H9 (cell line): ENCODE data around the gene IQCM. TPM values are rescaled to one million over a fixed set of nuclear protein-coding genes. Genes with fewer than 3 reads are reported as not detected.

Experiments used
- DNase-seq: peaks from one replicate; pipeline ENCODE4 v3.0.0-alpha.2; 2017
- H2AFZ ChIP-seq: one replicate; pipeline ENCODE4 v1.6.1; 2013; ENCODE audit warnings: mild to moderate bottlenecking, low read length, control low read depth, moderate library complexity
- H2AK5ac ChIP-seq: 2 replicates; pipeline ENCODE4 v1.6.1; 2013; ENCODE audit warnings: low read length, control low read depth, mixed read lengths; ENCODE audit not compliant: insufficient read length
- H2BK120ac ChIP-seq: one replicate; pipeline ENCODE4 v1.6.1; 2013; ENCODE audit warnings: low read depth, mild to moderate bottlenecking, low read length, control low read depth, inconsistent platforms; ENCODE audit not compliant: poor library complexity, severe bottlenecking
- H2BK12ac ChIP-seq: 2 replicates; pipeline ENCODE4 v1.6.1; 2013; ENCODE audit warnings: low read length, control low read depth, mixed read lengths, low read depth; ENCODE audit not compliant: insufficient read length
- H2BK15ac ChIP-seq: 2 replicates; pipeline ENCODE4 v1.6.1; 2013; ENCODE audit warnings: low read depth, low read length, control low read depth
- H2BK20ac ChIP-seq: one replicate; pipeline ENCODE4 v1.6.1; 2013; ENCODE audit warnings: low read depth, mild to moderate bottlenecking, low read length, control low read depth, inconsistent platforms; ENCODE audit not compliant: poor library complexity, severe bottlenecking
- H2BK5ac ChIP-seq: 2 replicates; pipeline ENCODE4 v1.6.1; 2013; ENCODE audit warnings: low read length, control low read depth, mixed read lengths; ENCODE audit not compliant: insufficient read length
- H3K14ac ChIP-seq: 2 replicates; pipeline ENCODE4 v1.6.1; 2013; ENCODE audit warnings: low read length, control low read depth; ENCODE audit not compliant: insufficient read depth
- H3K18ac ChIP-seq: 2 replicates; pipeline ENCODE4 v1.6.1; 2013; ENCODE audit warnings: low read depth, mild to moderate bottlenecking, mixed read lengths, low read length, control low read depth; ENCODE audit not compliant: insufficient read length
- H3K23ac ChIP-seq: 2 replicates; pipeline ENCODE4 v1.6.1; 2013; ENCODE audit warnings: low read length, control low read depth, mixed read lengths, low read depth; ENCODE audit not compliant: insufficient read length
- H3K23me2 ChIP-seq: 2 replicates; pipeline ENCODE4 v1.6.1; 2013; ENCODE audit warnings: low read depth, mild to moderate bottlenecking, mixed read lengths, low read length, control low read depth; ENCODE audit not compliant: insufficient read length, poor library complexity, severe bottlenecking
- H3K27ac ChIP-seq: 2 replicates; pipeline ENCODE4 v1.5.1; 2013; ENCODE audit warnings: low read length, control low read depth, mixed read lengths, low read depth; ENCODE audit not compliant: insufficient read length
- H3K27me3 ChIP-seq: 2 replicates; pipeline ENCODE4 v1.6.1; 2013; ENCODE audit warnings: low read length, control low read depth, inconsistent platforms; ENCODE audit not compliant: insufficient read depth
- H3K4ac ChIP-seq: 2 replicates; pipeline ENCODE4 v1.6.1; 2013; ENCODE audit warnings: low read depth, mild to moderate bottlenecking, control low read depth, inconsistent platforms, low read length, moderate library complexity
- H3K4me1 ChIP-seq: 2 replicates; pipeline ENCODE4 v1.6.1; 2013; ENCODE audit warnings: low read length, control low read depth, inconsistent platforms; ENCODE audit not compliant: insufficient read depth
- H3K4me2 ChIP-seq: 2 replicates; pipeline ENCODE4 v1.6.1; 2013; ENCODE audit warnings: low read length, control low read depth, mixed read lengths; ENCODE audit not compliant: insufficient read length, insufficient read depth
- H3K56ac ChIP-seq: 2 replicates; pipeline ENCODE4 v1.6.1; 2013; ENCODE audit warnings: low read depth, mild to moderate bottlenecking, mixed read lengths, low read length, control low read depth; ENCODE audit not compliant: insufficient read length
- H3K79me1 ChIP-seq: 2 replicates; pipeline ENCODE4 v1.6.1; 2013; ENCODE audit warnings: low read depth, mild to moderate bottlenecking, moderate library complexity, low read length, control low read depth, inconsistent platforms; ENCODE audit not compliant: insufficient read depth, poor library complexity, severe bottlenecking
- H3K79me2 ChIP-seq: 2 replicates; pipeline ENCODE4 v1.6.1; 2013; ENCODE audit warnings: low read length, control low read depth, inconsistent platforms; ENCODE audit not compliant: insufficient read depth
- H3K9ac ChIP-seq: 2 replicates; pipeline ENCODE4 v1.6.1; 2013; ENCODE audit warnings: low read length, control low read depth, mixed read lengths; ENCODE audit not compliant: insufficient read length; ENCODE audit errors: extremely low read depth
- H3K9me3 ChIP-seq: one replicate; pipeline ENCODE4 v1.6.1; 2013; ENCODE audit warnings: low read depth, low read length, inconsistent platforms; ENCODE audit not compliant: control insufficient read depth
- H3T11ph ChIP-seq: one replicate; pipeline ENCODE4 v1.6.1; 2013; ENCODE audit warnings: mild to moderate bottlenecking, low read length, control low read depth, inconsistent platforms
- H4K20me1 ChIP-seq: one replicate; pipeline ENCODE4 v1.6.1; 2013; ENCODE audit not compliant: control insufficient read depth, insufficient read length, insufficient read depth
- H4K5ac ChIP-seq: 2 replicates; pipeline ENCODE4 v1.6.1; 2013; ENCODE audit warnings: low read depth, mild to moderate bottlenecking, mixed read lengths, low read length, control low read depth; ENCODE audit not compliant: insufficient read length
- H4K8ac ChIP-seq: replicated peaks from 2 replicates; pipeline ENCODE4 v1.6.1; 2013; ENCODE audit warnings: low read length, control low read depth, mixed read lengths, low read depth; ENCODE audit not compliant: insufficient read length
- H4K91ac ChIP-seq: 2 replicates; pipeline ENCODE4 v1.6.1; 2013; ENCODE audit warnings: low read depth, mild to moderate bottlenecking, moderate library complexity, mixed read lengths, low read length, control low read depth; ENCODE audit not compliant: insufficient read length
- H3K27ac Mint-ChIP-seq, 3 experiments: 2 replicates in 2 of 3; 3 replicates in 1 of 3; pipeline ENCODE4 v1.8.0; 2020 to 2021; ENCODE audit warnings: mixed read lengths in 3 of 3, mild to moderate bottlenecking in 1 of 3, moderate library complexity in 1 of 3
- H3K27me3 Mint-ChIP-seq: 2 replicates; pipeline ENCODE4 v1.8.0; 2021; ENCODE audit warnings: low read depth, mild to moderate bottlenecking, moderate library complexity, mixed read lengths
- H3K36me3 Mint-ChIP-seq, 3 experiments: 2 replicates in 2 of 3; 3 replicates in 1 of 3; pipeline ENCODE4 v1.8.0; 2020 to 2021; ENCODE audit warnings: low read depth in 3 of 3, mixed read lengths in 3 of 3; ENCODE audit not compliant: insufficient read depth in 1 of 3
- H3K4me1 Mint-ChIP-seq, 2 experiments: 2 replicates each; pipeline ENCODE4 v1.8.0; 2020; ENCODE audit warnings: mixed read lengths in 2 of 2
- H3K4me3 Mint-ChIP-seq, 2 experiments: 2 replicates in 1 of 2; 3 replicates in 1 of 2; pipeline ENCODE4 v1.8.0; 2020 to 2021; ENCODE audit warnings: mild to moderate bottlenecking in 2 of 2, mixed read lengths in 2 of 2, moderate library complexity in 1 of 2
- H3K9me3 Mint-ChIP-seq, 2 experiments: 2 replicates in 1 of 2; 3 replicates in 1 of 2; pipeline ENCODE4 v1.8.0; 2020; ENCODE audit warnings: mild to moderate bottlenecking in 2 of 2, mixed read lengths in 2 of 2, moderate library complexity in 1 of 2
- WGBS: extraction: QIAGEN DNeasy Blood & Tissue Kit; methylation state at CpG from one replicate; pipeline ENCODE4 v1.1.7; 2013; ENCODE audit warnings: missing lambda C conversion rate, low lambda C conversion rate, mixed read lengths; ENCODE audit not compliant: insufficient read length; ENCODE audit errors: extremely low coverage; 5-methylcytosine and 5-hydroxymethylcytosine counted together
- total RNA-seq: library from RNA; stranded (reverse); gene quantifications from 2 replicates; pipeline ENCODE4 v1.2.1, GENCODE V29; 2021
- TF ChIP-seq, protein P1 (sequence below): fragments of 200-600 bp; sonication (generic); conservative IDR thresholded peaks from 3 replicates; pipeline ENCODE4 v1.8.0; 2021; ENCODE audit warnings: antibody characterized with exemption, mild to moderate bottlenecking

IQCM gene
- total RNA-seq, 1 experiment from 2014 or later = 0.15 TPM

DNA sequence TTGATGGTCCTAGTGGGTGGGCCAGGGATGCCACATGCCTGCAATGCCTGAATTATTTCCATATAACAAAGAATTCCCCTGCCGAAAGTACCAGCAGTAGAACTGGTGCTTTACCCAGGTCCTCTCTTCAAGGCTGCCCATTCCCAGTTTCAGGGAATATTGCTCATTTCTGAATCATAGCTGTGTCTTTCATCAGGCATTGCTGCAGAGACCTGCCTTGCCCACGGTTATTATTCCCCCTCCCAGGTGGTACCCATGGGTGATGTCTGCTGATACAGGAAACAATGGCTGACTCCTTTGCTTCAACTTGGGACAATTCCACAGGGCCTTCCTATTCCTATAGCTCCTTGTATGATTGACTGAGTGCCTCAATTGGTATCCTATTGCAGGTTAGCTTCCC, 9.7 kb upstream of the IQCM start:
- H3K4me1 Mint-ChIP-seq = peaks cover 0 to 3% of the 10 kb centered on the region in 2 experiments; a peak in 1 of 4 replicates
- no peak overlapping the region for H4K8ac ChIP-seq
- no peak overlapping the region for H3K56ac ChIP-seq
- H2BK20ac ChIP-seq = no peak overlapping the region
- no peaks in the 10 kb centered on the region for H3K79me2 ChIP-seq
- H3K4me3 Mint-ChIP-seq = no peak overlapping the region
- H3K27ac Mint-ChIP-seq = no peak overlapping the region
- H4K91ac ChIP-seq = no peak overlapping the region
- no peak overlapping the region for H3K4ac ChIP-seq
- H3K23me2 ChIP-seq = no peaks in the 10 kb centered on the region
- no peaks in the 10 kb centered on the region for H4K20me1 ChIP-seq
- TF ChIP-seq, protein P1, sequence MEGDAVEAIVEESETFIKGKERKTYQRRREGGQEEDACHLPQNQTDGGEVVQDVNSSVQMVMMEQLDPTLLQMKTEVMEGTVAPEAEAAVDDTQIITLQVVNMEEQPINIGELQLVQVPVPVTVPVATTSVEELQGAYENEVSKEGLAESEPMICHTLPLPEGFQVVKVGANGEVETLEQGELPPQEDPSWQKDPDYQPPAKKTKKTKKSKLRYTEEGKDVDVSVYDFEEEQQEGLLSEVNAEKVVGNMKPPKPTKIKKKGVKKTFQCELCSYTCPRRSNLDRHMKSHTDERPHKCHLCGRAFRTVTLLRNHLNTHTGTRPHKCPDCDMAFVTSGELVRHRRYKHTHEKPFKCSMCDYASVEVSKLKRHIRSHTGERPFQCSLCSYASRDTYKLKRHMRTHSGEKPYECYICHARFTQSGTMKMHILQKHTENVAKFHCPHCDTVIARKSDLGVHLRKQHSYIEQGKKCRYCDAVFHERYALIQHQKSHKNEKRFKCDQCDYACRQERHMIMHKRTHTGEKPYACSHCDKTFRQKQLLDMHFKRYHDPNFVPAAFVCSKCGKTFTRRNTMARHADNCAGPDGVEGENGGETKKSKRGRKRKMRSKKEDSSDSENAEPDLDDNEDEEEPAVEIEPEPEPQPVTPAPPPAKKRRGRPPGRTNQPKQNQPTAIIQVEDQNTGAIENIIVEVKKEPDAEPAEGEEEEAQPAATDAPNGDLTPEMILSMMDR = no peak
- no peaks in the 10 kb centered on the region for H3K27me3 Mint-ChIP-seq
- H3K79me1 ChIP-seq = no peaks in the 10 kb centered on the region
- H2AK5ac ChIP-seq = no peak overlapping the region
- H2BK15ac ChIP-seq = no peak overlapping the region
- no peak overlapping the region for H3T11ph ChIP-seq
- H2BK12ac ChIP-seq = no peak overlapping the region
- no peak for DNase-seq
- H3K9ac ChIP-seq = no peak overlapping the region
- no peaks in the 10 kb centered on the region for H3K9me3 Mint-ChIP-seq
- no peaks in the 10 kb centered on the region for H3K27me3 ChIP-seq
- no peak overlapping the region for H3K4me2 ChIP-seq
- H3K9me3 ChIP-seq = no peaks in the 10 kb centered on the region
- H4K5ac ChIP-seq = no peak overlapping the region
- no CpG with 5 or more reads among the region's 2 CpGs for WGBS
- no peak overlapping the region for H3K14ac ChIP-seq
- H2BK120ac ChIP-seq = no peak overlapping the region
- no peaks in the 10 kb centered on the region for H3K36me3 Mint-ChIP-seq
- no peaks in the 10 kb centered on the region for H3K4me1 ChIP-seq
- no peak overlapping the region for H3K27ac ChIP-seq
- H3K18ac ChIP-seq = no peak overlapping the region
- H2AFZ ChIP-seq = no peak overlapping the region
- H3K23ac ChIP-seq = no peak overlapping the region
- no peak overlapping the region for H2BK5ac ChIP-seq
